Lower leg skin (tissue), 4 donors: ENCODE data around the gene RIPK4. TPM values are rescaled to one million over a fixed set of nuclear protein-coding genes. Genes with fewer than 3 reads are reported as not detected.
A peak's percentile ranks its signal among the peaks of the same experiment; 100 is the strongest.

Experiments
- DNase-seq, 2 donors: peaks; one replicate each; pipeline ENCODE4 v3.0.0-alpha.2; 2019; ENCODE audit warnings: low spot score in 2 of 2
- H3K4me3 ChIP-seq: fragments of 200-600 bp; sonication (generic); 2 replicates; pipeline ENCODE4 v1.5.1; 2017; ENCODE audit warnings: mild to moderate bottlenecking, low read depth; ENCODE audit not compliant: poor library complexity, severe bottlenecking
- POLR2A ChIP-seq, 2 donors: fragments of 450-650 bp; IDR thresholded peaks; one replicate each; pipeline ENCODE4 v1.6.1; 2016 to 2017; ENCODE audit warnings: antibody characterized with exemption in 2 of 2, mild to moderate bottlenecking in 1 of 2, moderate library complexity in 1 of 2
- WGBS, 2 donors: methylation state at CpG; one replicate each; pipeline ENCODE4 v1.1.5; 2018; 5-methylcytosine and 5-hydroxymethylcytosine counted together
- intact Hi-C: fragments of 100-400 bp; cut with DNase I; formaldehyde crosslinking; loops from one replicate; pipeline ENCODE4 v1.15.0; 2023; ENCODE audit warnings: low total_unique reads
- microRNA-seq, 2 donors: library from miRNA; unstranded; fragments of <30 nt; microRNA quantifications; one replicate each; pipeline ENCODE4, GENCODE V29; 2016; ENCODE audit warnings: borderline replicate concordance in 2 of 2, borderline number of aligned reads in 1 of 2
- total RNA-seq, 4 donors: library from RNA; depleted of rRNA; stranded (reverse); fragments of >200 nt; gene quantifications; one replicate each; pipeline ENCODE4 v1.1.0, GENCODE V29; 2016
- TF ChIP-seq, protein P1 (sequence below), 3 donors: fragments of 450-650 bp; IDR thresholded peaks; one replicate each; pipeline ENCODE4 v1.5.1; 2016; ENCODE audit warnings: antibody characterized with exemption in 3 of 3, mild to moderate bottlenecking in 3 of 3, moderate library complexity in 2 of 3

The RIPK4 gene
- total RNA-seq, 4 donors from 2014 or later = 61.0 to 88.1 (median 68.2) TPM

DNA sequence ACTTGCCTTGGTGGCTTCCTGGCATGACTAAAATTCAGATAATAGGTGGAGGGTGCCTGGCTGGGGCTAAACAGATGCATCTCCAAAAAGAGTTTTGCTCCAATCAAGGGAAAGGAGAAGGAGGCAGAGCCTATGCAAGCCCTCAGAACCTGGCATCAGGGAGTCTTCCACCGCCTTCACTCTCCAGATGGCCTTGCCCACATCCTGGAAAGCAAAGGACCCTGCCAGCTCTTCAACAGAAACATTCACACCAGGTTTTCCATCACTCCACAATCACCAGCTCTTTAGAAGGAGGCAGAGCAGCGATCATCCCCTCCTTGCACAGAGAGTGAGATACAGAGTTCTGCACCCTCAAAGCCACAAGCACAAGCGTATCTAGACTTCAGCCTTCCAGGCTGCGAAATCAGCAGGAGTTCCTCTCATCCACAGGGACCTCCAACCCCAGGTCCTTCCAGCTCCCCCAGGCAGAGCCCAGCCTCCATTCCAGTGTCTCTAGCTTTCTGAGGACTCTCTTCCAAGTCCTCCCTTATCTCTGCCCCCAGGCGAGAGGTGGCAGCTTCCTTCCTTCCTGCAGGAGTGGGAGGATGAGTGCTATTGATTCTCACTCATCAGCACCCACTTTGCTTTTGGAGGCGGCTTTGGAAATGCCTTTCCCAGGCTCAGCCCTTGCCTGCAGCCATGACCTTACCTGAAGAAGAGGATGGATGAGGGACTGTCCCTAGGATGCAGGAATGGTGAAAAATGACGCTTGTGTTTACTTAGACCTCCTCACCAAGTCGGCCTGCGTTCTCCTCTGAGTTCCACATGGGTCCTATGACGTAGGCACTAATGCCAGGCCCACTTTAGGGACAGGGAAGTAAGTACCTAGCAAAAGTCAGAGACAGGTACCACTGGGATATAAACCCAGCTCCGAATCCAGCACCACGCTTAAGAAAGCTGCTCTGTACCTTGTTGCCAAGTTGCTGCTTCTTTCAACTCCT, 75.4 kb downstream of the RIPK4 start:
- TF ChIP-seq POLR2A (IDR thresholded peaks at IDR 0.05) = no peak
- TF ChIP-seq, protein P1, sequence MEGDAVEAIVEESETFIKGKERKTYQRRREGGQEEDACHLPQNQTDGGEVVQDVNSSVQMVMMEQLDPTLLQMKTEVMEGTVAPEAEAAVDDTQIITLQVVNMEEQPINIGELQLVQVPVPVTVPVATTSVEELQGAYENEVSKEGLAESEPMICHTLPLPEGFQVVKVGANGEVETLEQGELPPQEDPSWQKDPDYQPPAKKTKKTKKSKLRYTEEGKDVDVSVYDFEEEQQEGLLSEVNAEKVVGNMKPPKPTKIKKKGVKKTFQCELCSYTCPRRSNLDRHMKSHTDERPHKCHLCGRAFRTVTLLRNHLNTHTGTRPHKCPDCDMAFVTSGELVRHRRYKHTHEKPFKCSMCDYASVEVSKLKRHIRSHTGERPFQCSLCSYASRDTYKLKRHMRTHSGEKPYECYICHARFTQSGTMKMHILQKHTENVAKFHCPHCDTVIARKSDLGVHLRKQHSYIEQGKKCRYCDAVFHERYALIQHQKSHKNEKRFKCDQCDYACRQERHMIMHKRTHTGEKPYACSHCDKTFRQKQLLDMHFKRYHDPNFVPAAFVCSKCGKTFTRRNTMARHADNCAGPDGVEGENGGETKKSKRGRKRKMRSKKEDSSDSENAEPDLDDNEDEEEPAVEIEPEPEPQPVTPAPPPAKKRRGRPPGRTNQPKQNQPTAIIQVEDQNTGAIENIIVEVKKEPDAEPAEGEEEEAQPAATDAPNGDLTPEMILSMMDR (IDR thresholded peaks at IDR 0.05) = no peak
- DNase-seq = peak in 1 of 2 donors; percentile 69
- intact Hi-C loops = no loop called here
- no peak overlapping the region for H3K4me3 ChIP-seq
- 49 to 57% methylated on average over 12 of the region's 12 CpGs for WGBS, 2 donors

Small RNA genes within 50 kb of the gene (microRNA-seq; reads per million reads assigned to microRNA genes)
- gene MIR6814 = 0 to 0.68 reads per million in 2 donors

Other genes starting within 250 kb of the RIPK4 start
- 10 to 100 TPM in 2 of 4 donors, 1 to 10 TPM in 2; 4.7 to 26.9 (median 9.1) TPM for gene PRDM15, start 112.3 kb upstream of the RIPK4 start, total RNA-seq
- 10 to 100 TPM; 39.4 to 79.5 (median 49.4) TPM for gene C2CD2, start 187.0 kb upstream of the RIPK4 start, total RNA-seq
- 10 to 100 TPM; 18.1 to 31.9 (median 28.2) TPM for gene ZBTB21, start 243.3 kb upstream of the RIPK4 start, total RNA-seq